C1 segment of cervical spinal cord (tissue), 14 donors: Measurements from ENCODE around the gene COL9A1.
A peak's percentile ranks its signal among the peaks of the same experiment; 100 is the strongest.
"Not testable (repeated sequence)": the region's sequence is repeated elsewhere in the genome, so short reads cannot be mapped to it uniquely, and the experiment has no call there.

Experiments used
- DNase-seq, 14 donors: peaks; one replicate each; lab custom pipeline; 2025; lab: John Stamatoyannopoulos, UW

Gene COL9A1

GRCh38 chr6:70303034-70303525 lies at the start of gene COL9A1:
TSS of gene COL9A1 (minus strand) at chr6:70303084. CDS start at chr6:70302924, 160 bp downstream.
- DNase-seq, result no peak

DNA sequence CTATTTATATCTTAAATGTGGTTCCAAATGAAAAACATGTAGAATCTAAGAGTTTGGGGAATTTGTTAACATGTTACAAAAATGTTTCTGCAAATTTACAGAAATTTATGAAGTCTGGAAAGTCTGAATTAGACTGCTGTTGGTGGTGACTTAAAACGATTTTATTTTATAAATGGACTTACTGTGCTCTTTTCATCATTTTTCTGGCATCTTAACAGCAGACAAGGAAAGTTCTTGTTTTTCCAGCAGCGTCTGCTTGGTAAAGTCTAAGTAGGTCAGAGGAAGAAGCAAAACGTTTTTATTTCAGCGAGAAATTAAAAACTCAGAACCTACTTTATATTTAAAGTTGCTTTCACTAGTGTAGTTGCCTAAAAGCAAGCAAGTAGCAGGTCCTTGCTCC lies 48.6 kb upstream of the COL9A1 start:
- DNase-seq, result no peak

DNA sequence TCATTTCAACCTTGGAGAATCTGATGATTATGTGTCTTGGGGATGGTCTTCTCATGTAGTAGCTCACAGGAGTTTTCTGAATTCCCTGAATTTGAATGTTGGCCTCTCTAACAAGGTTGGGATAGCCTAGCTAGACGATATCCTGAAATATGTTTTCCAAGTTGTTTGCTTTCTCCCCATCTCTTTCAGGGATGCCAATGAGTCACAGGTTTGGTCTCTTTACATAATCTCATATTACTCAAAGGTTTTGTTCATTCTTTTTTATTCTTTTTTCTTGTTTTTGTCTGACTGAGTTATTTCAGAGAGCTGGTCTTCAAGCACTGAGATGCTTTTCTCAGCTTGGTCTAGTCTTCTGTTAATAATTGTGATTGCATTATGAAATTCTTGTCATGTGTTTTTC lies 42.7 kb upstream of the COL9A1 start:
- DNase-seq, result no peak

GRCh38 chr6:70343313-70343712 lies 40.4 kb upstream of the COL9A1 start:
- DNase-seq, result no peak

- DNase-seq, result not testable (repeated sequence)
These were observed 36.9 kb upstream of the COL9A1 start for GRCh38 chr6:70339810-70340209.

GRCh38 chr6:70338775-70339174 lies 35.9 kb upstream of the COL9A1 start:
- DNase-seq, result no peak

GRCh38 chr6:70337743-70338105 lies 34.8 kb upstream of the COL9A1 start:
- DNase-seq, result no peak

GRCh38 chr6:70336996-70337742 lies 34.3 kb upstream of the COL9A1 start:
- DNase-seq, result no peak

- DNase-seq, result no peak
These were observed 24.2 kb upstream of the COL9A1 start for GRCh38 chr6:70327036-70327435.

- DNase-seq, result no peak
These were observed 22.1 kb upstream of the COL9A1 start for GRCh38 chr6:70325009-70325408.

DNA sequence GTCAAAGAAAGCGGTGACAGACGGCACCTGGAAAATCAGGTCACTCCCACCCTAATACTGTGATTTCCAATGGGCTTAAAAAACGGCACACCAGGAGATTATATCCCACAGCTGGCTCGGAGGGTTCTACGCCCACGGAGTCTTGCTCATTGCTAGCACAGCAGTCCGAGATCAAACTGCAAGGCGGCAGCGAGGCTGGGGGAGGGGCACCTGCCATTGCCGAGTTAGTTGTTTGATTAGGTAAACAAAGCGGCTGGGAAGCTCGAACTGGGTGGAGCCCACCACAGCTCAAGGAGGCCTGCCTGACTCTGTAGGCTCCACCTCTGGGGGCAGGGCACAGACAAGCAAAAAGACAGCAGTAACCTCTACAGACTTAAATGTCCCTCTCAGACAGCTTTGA lies 14.9 kb upstream of the COL9A1 start:
- not testable (repeated sequence) for DNase-seq

DNA sequence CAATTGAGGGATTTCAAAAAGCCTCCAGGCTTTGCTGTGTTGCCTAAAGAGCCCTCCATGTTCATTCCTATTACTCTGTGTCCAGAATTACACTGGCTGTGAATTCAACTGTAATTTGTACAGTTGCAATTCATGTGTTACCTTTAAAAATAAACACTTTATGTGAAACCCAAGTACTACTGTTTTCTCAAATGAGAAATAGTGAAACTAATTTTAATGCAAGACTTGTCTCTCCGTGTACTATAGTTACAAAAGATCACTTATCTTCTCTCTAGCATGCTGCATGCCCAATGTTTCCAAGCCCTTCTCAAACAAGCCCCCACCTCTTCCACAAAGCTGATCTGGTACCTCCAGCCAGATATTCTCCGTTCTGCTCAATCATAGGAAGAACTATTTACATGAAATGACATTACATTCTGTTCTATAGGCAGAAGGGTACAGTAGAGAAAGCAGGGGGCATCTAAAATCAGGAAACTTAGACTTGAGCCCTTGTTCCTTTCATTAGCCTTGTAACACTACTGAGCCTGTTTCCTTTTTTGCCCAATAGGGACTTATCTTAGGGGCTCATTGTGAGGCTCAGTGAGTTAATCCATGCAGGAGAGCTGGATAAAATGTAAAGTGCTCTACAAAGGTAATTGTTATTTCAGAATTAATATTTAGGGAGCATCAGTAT lies 12.3 kb upstream of the COL9A1 start:
- no peak for DNase-seq

- peak in 1 of 14 donors; percentile 4 for DNase-seq
These were observed 11.4 kb upstream of the COL9A1 start for GRCh38 chr6:70314296-70314695.

DNA sequence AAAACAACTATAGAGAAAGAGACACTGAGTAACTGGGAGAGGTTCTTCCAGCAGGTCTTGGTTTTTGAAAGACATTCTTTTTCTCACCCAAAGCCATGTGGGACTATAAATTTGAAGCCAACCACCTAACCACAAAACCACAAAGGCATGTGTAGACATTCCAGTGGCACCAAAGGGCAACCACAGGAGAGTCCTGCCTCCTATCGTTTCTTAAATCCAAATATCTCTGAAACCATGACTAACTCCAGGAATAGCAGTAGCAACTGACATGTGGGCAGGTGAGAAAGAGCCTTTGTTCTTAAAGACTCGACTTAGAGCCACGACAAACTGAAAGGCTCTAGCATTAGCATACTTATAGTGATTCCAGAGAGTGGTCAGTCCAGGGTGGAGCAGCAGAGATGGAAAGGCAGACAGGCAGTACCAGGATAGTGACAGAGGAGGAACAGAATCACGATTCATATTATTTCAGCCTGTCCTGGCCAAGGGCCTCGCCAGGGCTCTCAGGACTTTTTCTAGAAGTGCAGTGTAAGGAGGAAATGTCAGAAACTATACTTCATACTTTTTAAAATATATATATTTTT lies 9.4 kb upstream of the COL9A1 start:
- no peak for DNase-seq

DNA sequence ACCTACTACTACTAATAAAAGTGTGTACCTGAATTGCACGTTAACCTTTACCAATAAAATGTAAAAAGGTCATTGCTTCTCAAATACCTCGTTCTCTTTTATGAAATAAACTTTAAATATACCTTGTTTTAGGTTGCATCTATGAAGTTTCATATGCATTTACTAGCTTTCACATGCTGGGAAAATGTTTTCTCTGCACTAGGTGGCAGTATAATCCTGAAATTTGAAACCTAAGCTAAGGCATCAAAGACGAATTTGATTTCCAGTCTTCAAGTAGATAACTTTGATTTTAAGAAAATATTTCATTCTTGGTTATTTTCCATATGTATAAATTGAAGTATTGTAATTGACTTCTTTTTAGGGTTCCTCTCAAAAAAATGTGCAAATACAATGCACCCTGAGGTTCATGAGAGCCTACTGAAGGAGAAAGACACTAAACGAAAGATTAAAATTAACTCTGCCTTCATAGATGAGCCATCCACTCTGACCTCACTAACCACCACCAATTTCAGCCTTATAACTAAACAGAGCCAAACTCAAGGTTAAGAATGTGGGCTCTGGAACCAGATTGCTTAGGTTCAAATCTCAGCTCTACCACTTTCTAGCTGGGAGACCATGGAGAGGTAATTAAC lies 7.3 kb upstream of the COL9A1 start:
- peak in 2 of 14 donors; percentile 2 to 7 for DNase-seq

DNA sequence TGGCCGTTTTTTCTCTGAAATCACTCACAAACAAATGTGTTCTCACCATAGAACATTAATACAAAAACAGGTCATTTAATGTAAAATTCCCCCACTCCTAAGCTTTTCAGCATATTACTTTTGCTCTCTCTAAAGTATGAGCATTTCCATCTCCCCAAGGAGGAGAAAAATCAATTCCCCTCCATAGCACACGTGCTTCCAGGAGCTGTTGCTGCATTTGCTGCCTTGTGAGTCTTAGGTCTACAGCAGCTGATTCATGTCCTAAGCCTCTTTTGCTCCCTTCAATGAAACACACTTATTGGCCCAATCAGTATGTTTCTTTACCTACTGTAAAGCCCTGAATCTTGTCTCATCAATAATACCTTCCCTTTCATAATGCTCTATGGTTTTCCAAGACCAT lies 6.4 kb upstream of the COL9A1 start:
- DNase-seq, result no peak

- not testable (repeated sequence) for DNase-seq
These were observed 5.3 kb upstream of the COL9A1 start for GRCh38 chr6:70308142-70308541.

GRCh38 chr6:70307008-70307407 lies 4.1 kb upstream of the COL9A1 start:
- no peak for DNase-seq

DNA sequence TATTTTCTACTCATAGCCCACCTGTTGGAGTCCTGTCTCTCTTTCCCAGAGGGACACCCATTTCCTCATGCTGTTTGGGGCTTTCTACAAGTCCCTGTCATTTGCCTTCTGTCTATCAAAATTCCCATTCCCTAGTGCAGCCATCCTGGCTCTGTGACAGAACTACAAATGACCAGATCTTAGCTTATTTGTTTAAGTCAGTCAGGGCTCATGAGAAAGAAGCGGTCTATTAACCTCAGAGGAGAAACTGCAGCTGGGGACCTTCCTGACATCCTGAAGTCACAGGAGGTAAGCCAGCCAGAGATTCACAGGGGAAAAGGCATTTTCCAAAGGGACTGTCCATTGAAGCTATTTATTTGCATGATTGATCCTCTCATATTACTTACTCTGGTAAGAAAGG lies 1.7 kb upstream of the COL9A1 start:
- no peak for DNase-seq

- DNase-seq, result no peak
These were observed 3.4 kb downstream of the COL9A1 start for GRCh38 chr6:70299456-70299855.

GRCh38 chr6:70298068-70298467 lies 4.8 kb downstream of the COL9A1 start:
- DNase-seq, result no peak

DNA sequence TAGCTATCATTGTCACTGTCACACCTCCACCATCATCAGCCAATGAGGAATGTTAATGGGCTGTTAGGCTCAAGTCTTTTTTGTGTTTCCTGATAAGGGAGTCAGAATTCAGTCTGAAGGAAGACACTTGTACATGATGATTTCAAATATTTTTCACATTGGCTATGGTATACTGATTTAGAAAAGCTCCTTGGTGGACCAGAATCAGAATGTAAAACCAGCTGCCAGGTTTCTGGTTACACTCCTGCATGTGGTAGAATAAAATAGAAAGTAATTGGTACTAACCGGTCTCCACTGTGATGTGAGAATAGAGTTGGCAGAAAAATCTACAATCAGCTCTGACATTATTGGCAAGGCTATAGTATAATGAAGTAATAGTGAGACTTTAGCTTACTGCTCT lies 10.7 kb downstream of the COL9A1 start:
- DNase-seq, result no peak
